HL-60 (cell line): ENCODE measurements around the gene PAQR9.

Experiments
- DNase-seq, 2 experiments: peaks; one replicate each; pipeline ENCODE4 v3.0.0-alpha.2; 2010 to 2020; ENCODE audit warnings: low read depth in 1 of 2, low spot score in 1 of 2
- H3K27ac ChIP-seq: fragments of 250-450 bp; sonication (Bioruptor Pico); replicated peaks from 2 replicates; pipeline ENCODE4 v1.5.1; 2020; ENCODE audit warnings: mild to moderate bottlenecking, moderate library complexity
- H3K27me3 ChIP-seq: fragments of 250-450 bp; sonication (Bioruptor Pico); 2 replicates; pipeline ENCODE4 v1.5.1; 2021; ENCODE audit warnings: mild to moderate bottlenecking, moderate library complexity; ENCODE audit not compliant: insufficient read depth, poor library complexity, severe bottlenecking
- H3K4me3 ChIP-seq: replicated peaks from 2 replicates; pipeline ENCODE4 v1.5.1; 2011; ENCODE audit warnings: mild to moderate bottlenecking, control low read depth, low read length; ENCODE audit not compliant: insufficient read depth
- GABPA ChIP-seq: IDR thresholded peaks from 2 replicates; pipeline ENCODE4 v1.6.1; 2012; ENCODE audit warnings: low read depth
- POLR2AphosphoS5 ChIP-seq: IDR thresholded peaks from 2 replicates; pipeline ENCODE4 v1.6.1; 2012; ENCODE audit warnings: low read depth
- SPI1 ChIP-seq: IDR thresholded peaks from 2 replicates; pipeline ENCODE4 v1.6.1; 2012; ENCODE audit warnings: low read depth, mild to moderate bottlenecking, borderline replicate concordance
- TF ChIP-seq, protein P1 (sequence below): IDR thresholded peaks from 2 replicates; pipeline ENCODE4 v1.6.1; 2012; ENCODE audit warnings: low read depth; ENCODE audit not compliant: insufficient replicate concordance
- TF ChIP-seq, protein P2 (sequence below): IDR thresholded peaks from one replicate; pipeline ENCODE4 v1.5.1; 2011; ENCODE audit warnings: low read length, control low read depth, inconsistent platforms; ENCODE audit not compliant: insufficient read depth

PAQR9 gene

DNA sequence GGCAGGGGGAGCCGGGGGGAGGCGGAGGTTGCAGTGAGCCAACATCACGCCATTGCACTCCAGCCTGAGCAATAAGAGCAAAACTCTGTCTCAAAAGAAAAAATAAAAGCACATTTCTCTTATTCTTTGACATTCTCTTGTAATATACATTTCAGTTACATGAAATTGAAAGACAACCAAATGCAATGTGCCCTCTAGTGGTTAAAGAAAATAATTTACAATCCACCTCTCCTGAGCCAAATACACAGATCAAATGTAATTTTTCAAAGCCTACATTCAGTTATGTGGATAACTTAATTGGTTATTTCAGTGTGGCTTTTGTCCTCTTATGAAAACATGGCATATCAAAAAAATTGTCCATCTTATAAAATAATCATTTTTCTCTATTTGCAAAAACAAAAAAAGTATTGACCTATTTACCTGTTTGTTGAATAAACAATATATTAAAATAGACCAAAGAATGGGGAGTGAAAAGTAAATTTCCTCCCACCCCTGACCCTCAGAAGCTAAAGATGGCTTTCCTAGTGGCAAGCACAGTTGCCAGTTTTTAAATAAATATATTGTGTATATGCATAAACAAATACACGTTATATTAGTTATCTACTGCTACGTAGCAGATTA, 23.7 kb upstream of the PAQR9 start:
- Histone ChIP-seq H3K27me3 (no peaks in the 10 kb centered on the region), H3K27ac (no peak overlapping the region), H3K4me3 (no peak overlapping the region)
- TF ChIP-seq, protein P1, sequence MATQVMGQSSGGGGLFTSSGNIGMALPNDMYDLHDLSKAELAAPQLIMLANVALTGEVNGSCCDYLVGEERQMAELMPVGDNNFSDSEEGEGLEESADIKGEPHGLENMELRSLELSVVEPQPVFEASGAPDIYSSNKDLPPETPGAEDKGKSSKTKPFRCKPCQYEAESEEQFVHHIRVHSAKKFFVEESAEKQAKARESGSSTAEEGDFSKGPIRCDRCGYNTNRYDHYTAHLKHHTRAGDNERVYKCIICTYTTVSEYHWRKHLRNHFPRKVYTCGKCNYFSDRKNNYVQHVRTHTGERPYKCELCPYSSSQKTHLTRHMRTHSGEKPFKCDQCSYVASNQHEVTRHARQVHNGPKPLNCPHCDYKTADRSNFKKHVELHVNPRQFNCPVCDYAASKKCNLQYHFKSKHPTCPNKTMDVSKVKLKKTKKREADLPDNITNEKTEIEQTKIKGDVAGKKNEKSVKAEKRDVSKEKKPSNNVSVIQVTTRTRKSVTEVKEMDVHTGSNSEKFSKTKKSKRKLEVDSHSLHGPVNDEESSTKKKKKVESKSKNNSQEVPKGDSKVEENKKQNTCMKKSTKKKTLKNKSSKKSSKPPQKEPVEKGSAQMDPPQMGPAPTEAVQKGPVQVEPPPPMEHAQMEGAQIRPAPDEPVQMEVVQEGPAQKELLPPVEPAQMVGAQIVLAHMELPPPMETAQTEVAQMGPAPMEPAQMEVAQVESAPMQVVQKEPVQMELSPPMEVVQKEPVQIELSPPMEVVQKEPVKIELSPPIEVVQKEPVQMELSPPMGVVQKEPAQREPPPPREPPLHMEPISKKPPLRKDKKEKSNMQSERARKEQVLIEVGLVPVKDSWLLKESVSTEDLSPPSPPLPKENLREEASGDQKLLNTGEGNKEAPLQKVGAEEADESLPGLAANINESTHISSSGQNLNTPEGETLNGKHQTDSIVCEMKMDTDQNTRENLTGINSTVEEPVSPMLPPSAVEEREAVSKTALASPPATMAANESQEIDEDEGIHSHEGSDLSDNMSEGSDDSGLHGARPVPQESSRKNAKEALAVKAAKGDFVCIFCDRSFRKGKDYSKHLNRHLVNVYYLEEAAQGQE, result no peak
- TF ChIP-seq, protein P2, sequence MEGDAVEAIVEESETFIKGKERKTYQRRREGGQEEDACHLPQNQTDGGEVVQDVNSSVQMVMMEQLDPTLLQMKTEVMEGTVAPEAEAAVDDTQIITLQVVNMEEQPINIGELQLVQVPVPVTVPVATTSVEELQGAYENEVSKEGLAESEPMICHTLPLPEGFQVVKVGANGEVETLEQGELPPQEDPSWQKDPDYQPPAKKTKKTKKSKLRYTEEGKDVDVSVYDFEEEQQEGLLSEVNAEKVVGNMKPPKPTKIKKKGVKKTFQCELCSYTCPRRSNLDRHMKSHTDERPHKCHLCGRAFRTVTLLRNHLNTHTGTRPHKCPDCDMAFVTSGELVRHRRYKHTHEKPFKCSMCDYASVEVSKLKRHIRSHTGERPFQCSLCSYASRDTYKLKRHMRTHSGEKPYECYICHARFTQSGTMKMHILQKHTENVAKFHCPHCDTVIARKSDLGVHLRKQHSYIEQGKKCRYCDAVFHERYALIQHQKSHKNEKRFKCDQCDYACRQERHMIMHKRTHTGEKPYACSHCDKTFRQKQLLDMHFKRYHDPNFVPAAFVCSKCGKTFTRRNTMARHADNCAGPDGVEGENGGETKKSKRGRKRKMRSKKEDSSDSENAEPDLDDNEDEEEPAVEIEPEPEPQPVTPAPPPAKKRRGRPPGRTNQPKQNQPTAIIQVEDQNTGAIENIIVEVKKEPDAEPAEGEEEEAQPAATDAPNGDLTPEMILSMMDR, result peak; percentile 14
- no peak for TF ChIP-seq GABPA
- no peak for TF ChIP-seq SPI1
- no peak for DNase-seq

DNA sequence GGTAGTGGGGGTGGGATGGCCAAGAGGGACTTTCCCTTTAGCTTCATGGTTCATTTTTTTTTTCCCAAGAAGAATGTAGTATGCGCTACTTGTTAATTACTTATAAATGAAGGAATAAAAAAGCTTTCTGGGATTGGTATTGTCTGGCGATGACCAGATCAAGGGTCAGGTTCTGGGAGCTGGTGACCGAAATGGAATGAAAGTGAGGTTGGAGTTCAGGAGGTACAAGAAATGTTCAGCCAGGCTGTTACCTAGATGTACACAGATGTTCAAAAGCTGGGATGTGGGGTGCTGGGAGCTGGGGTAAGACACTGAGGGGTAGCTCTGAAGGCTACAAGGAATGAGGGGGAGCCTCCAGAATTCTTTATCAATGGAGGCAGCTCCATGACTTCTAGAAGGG, 20.8 kb upstream of the PAQR9 start:
- DNase-seq, result no peak
- Histone ChIP-seq H3K27me3 (no peaks in the 10 kb centered on the region), H3K27ac (no peak overlapping the region), H3K4me3 (no peak overlapping the region)
- TF ChIP-seq, protein P2, result no peak
- TF ChIP-seq POLR2AphosphoS5, result no peak
- TF ChIP-seq, protein P1, result no peak
- no peak for TF ChIP-seq GABPA
- no peak for TF ChIP-seq SPI1

DNA sequence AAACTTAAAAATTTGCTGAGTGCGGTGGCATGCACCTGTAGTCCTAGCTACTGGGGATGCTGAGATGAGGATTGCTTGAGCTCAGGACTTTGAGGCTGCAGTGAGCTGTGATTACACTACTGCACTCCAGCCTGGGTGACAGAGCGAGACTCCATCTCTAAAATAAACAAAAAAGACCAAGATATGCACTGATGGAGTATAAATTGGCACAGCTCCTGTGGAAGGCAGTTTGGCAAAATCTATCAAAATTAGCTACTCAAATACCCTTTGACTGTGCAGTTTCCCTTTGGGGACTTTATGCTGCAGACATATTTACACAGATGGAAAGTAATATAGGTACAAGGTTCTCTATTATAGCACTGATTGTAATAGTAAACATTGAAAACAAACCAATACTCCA, 19.8 kb upstream of the PAQR9 start:
- no peak for DNase-seq
- H3K4me3 ChIP-seq, result no peak overlapping the region
- no peak for TF ChIP-seq POLR2AphosphoS5
- TF ChIP-seq, protein P1, result no peak
- TF ChIP-seq SPI1, result no peak
- TF ChIP-seq GABPA, result no peak
- TF ChIP-seq, protein P2, result no peak
- no peaks in the 10 kb centered on the region for H3K27me3 ChIP-seq
- H3K27ac ChIP-seq, result no peak overlapping the region
